ENCODE data around the gene C5AR2. TPM values are rescaled to one million over a fixed set of nuclear protein-coding genes. Genes with fewer than 3 reads are reported as not detected.
"Not testable (repeated sequence)": the region's sequence is repeated elsewhere in the genome, so short reads cannot be mapped to it uniquely, and the experiment has no call there.

The C5AR2 gene
- total RNA-seq, 2 experiments from 2014 or later, result 0.25 to 0.37 TPM

DNA sequence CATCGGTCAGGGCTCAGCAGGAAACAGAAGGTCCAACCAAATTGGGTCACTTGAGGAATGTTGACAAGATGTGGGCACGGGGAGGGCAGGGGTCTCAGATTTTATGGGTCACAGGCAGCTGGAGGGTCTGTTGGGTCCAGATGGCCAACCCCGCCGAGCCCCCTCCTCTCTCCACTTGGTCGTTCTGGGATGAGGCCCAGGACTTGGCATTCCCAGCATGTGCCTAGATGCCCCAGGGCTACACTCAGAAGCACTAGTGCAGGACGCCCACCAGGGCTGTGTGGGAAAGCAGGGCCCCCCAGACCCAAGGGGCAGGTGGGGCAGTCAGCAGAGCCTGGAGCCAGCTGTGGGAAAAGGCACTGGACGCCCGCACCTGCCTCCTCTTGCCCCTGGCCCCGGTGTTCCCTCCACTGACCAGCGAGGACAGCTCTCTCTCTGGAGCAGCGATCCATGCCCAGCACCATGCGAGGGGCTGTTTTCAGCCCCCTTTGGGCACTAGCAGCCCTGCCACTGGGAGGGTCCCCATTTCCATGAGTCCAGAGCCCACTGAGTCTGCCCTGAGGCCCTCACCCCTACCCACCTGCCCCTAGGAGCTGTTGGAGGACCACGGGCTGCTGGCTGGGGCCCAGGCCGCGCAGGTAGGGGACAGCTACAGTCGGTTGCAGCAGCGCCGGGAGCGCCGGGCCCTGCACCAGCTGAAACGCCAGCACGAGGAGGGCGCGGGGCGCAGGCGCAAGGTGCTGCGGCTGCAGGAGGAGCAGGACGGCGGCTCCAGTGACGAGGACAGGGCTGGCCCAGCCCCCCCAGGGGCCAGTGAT lies 43.1 kb downstream of the C5AR2 start:
- ChIA-PET CTCF (interaction anchor here (2.1 kb wide), 1 partner anchor 90 kb away, joined by 4 read pairs; no protein-coding TSS in a partner anchor), POLR2A (no interaction called here)
- Mint-ChIP-seq H3K9me3 (no peaks in the 10 kb centered on the region), H3K27me3 (no peaks in the 10 kb centered on the region), H3K36me3 (ENCODE audit: low read depth) (peaks cover 6% of the 10 kb centered on the region), H3K4me3 (no peak overlapping the region), H3K27ac (no peak overlapping the region), H3K4me1 (no peaks in the 10 kb centered on the region)
- no peak for DNase-seq

DNA sequence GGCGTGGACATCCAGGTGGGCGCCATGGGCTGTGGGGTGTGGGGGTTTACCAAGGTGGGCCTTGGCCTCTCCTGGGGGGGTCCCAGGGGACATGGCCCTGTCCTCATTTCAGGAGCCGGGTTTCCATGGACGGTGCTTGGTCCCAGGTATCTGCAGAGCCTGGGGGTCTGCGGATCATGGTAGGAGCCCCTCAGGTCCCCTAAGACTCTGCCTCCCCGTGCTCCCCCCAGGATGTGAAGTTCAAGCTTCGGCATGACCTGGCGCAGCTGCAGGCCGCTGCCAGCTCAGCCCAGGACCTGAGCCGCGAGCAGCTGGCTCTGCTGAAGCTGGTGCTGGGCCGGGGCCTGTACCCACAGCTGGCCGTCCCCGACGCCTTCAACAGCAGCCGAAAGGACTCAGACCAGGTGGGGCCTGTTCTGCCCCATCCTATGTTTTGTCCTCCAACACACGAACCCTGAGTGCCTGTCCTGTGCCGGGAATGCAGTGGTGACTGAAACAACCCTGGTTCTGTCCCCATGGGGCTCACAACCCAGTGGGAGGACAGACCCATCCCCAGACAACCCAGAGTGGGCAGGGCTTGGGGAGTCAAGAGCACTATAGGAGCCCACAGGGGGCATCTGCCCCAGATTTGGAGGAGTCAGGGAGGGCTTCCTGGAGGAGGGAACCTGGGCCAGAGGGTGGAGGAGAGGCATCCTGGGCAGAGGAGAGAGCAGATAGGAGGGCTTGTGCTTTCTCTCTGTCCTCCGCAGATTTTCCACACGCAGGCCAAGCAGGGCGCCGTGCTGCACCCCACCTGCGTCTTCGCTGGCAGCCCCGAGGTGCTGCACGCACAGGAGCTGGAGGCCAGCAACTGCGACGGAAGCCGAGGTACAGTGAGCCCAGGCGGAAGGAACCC lies 44.0 kb downstream of the C5AR2 start:
- DNase-seq, result no peak
- POLR2A ChIA-PET, result no interaction called here
- H3K4me3 Mint-ChIP-seq, result no peak overlapping the region
- peaks cover 6% of the 10 kb centered on the region for H3K36me3 Mint-ChIP-seq (ENCODE audit: low read depth)
- no peak overlapping the region for H3K27ac Mint-ChIP-seq
- no peaks in the 10 kb centered on the region for H3K9me3 Mint-ChIP-seq
- H3K4me1 Mint-ChIP-seq, result peaks cover 4% of the 10 kb centered on the region
- CTCF ChIA-PET, result interaction anchor here (2.1 kb wide), 1 partner anchor 91 kb away, joined by 4 read pairs; no protein-coding TSS in a partner anchor
- H3K27me3 Mint-ChIP-seq, result no peaks in the 10 kb centered on the region

- no peaks in the 10 kb centered on the region for H3K27me3 Mint-ChIP-seq
- peaks cover 11% of the 10 kb centered on the region for H3K36me3 Mint-ChIP-seq (ENCODE audit: low read depth)
- POLR2A ChIA-PET, result no interaction called here
- no peak for DNase-seq
- H3K4me1 Mint-ChIP-seq, result peaks cover 8% of the 10 kb centered on the region
- H3K27ac Mint-ChIP-seq, result no peak overlapping the region
- CTCF ChIA-PET, result interaction anchor here (2.1 kb wide), 1 partner anchor 92 kb away, joined by 4 read pairs; no protein-coding TSS in a partner anchor
- H3K9me3 Mint-ChIP-seq, result no peaks in the 10 kb centered on the region
- H3K4me3 Mint-ChIP-seq, result no peak overlapping the region
Observed at GRCh38 chr19:47376589-47377144, 44.7 kb downstream of the C5AR2 start.

GRCh38 chr19:47377208-47377701 lies 45.3 kb downstream of the C5AR2 start:
- Mint-ChIP-seq H3K4me1 (peaks cover 12% of the 10 kb centered on the region), H3K27ac (no peak overlapping the region), H3K27me3 (no peaks in the 10 kb centered on the region), H3K4me3 (no peak overlapping the region), H3K36me3 (ENCODE audit: low read depth) (peaks cover 15% of the 10 kb centered on the region), H3K9me3 (no peaks in the 10 kb centered on the region)
- POLR2A ChIA-PET, result no interaction called here
- DNase-seq, result no peak
- CTCF ChIA-PET, result interaction anchor here (0.6 to 1.6 kb wide), 2 partner anchors 14 to 34 kb away, joined by 3 to 4 read pairs; no protein-coding TSS in a partner anchor

DNA sequence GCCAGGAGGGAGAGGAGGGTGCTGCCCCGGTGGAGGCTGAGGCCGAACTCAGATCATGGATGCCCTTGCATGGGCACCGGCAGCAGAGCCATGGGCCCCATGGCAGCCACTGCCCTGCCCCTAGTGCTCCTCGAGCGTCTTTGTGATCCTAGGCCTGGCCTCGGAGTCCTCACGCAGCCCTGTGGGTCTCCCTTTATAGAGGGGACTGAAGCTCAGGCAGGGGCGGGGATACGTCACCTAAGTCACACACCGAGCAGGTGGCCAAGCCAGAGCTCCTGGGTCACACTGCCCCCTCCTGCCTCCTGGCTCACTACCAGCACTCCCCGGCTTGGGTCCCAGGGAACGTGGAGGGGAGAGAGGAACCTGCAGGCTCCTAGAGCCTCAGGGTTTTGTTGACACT lies 45.8 kb downstream of the C5AR2 start:
- ChIA-PET CTCF (interaction anchor here (0.6 to 1.6 kb wide), 2 partner anchors 13 to 33 kb away, joined by 3 to 4 read pairs; no protein-coding TSS in a partner anchor), POLR2A (no interaction called here)
- Mint-ChIP-seq H3K9me3 (no peaks in the 10 kb centered on the region), H3K27ac (no peak overlapping the region), H3K4me3 (no peak overlapping the region), H3K27me3 (no peaks in the 10 kb centered on the region), H3K4me1 (peaks cover 12% of the 10 kb centered on the region), H3K36me3 (ENCODE audit: low read depth) (peaks cover 17% of the 10 kb centered on the region)
- no peak for DNase-seq

- Mint-ChIP-seq H3K4me1 (peaks cover 15% of the 10 kb centered on the region), H3K27me3 (no peaks in the 10 kb centered on the region), H3K36me3 (ENCODE audit: low read depth) (peaks cover 17% of the 10 kb centered on the region), H3K4me3 (no peak overlapping the region), H3K27ac (no peak overlapping the region), H3K9me3 (no peaks in the 10 kb centered on the region)
- no peak for DNase-seq
- ChIA-PET POLR2A (no interaction called here), CTCF (interaction anchor here (1.6 kb wide), 1 partner anchor 13 kb away, joined by 4 read pairs; no protein-coding TSS in a partner anchor)
Observed at GRCh38 chr19:47378246-47378645, 46.3 kb downstream of the C5AR2 start.

GRCh38 chr19:47379381-47379938 lies 47.5 kb downstream of the C5AR2 start:
- H3K4me3 Mint-ChIP-seq, result no peak overlapping the region
- POLR2A ChIA-PET, result no interaction called here
- no peaks in the 10 kb centered on the region for H3K9me3 Mint-ChIP-seq
- H3K27me3 Mint-ChIP-seq, result no peaks in the 10 kb centered on the region
- H3K36me3 Mint-ChIP-seq (ENCODE audit: low read depth), result peaks cover 17% of the 10 kb centered on the region
- H3K4me1 Mint-ChIP-seq, result peaks cover 18% of the 10 kb centered on the region
- CTCF ChIA-PET, result no interaction called here
- no peak for DNase-seq
- H3K27ac Mint-ChIP-seq, result no peak overlapping the region

DNA sequence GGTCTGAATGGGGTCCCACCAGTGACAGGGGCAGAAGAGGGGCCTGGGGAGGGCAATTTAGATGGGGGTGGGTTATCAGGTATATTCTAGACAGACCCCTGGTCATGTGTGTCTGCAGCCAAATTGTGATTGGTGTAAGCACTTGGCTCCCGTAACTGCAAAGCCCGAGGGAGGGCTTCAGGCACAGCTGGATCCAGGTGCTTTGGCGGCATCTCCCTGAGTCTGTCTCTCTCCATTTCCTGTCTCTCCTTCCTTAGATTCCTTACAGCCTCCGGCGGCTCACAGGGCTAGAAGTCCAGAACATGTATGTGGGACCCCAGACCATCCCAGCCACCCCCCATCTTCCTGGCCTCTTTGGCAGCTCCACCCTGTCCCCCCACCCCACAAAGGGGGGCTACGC lies 48.6 kb downstream of the C5AR2 start:
- no peak for DNase-seq
- Mint-ChIP-seq H3K27ac (no peak overlapping the region), H3K4me1 (peaks cover 18% of the 10 kb centered on the region), H3K36me3 (ENCODE audit: low read depth) (peaks cover 17% of the 10 kb centered on the region), H3K9me3 (no peaks in the 10 kb centered on the region), H3K27me3 (no peaks in the 10 kb centered on the region), H3K4me3 (no peak overlapping the region)
- CTCF ChIA-PET, result no interaction called here
- POLR2A ChIA-PET, result no interaction called here

- Mint-ChIP-seq H3K4me1 (peaks cover 18% of the 10 kb centered on the region), H3K9me3 (no peaks in the 10 kb centered on the region), H3K4me3 (no peak overlapping the region), H3K27ac (no peak overlapping the region), H3K36me3 (ENCODE audit: low read depth) (peaks cover 17% of the 10 kb centered on the region), H3K27me3 (no peaks in the 10 kb centered on the region)
- no peak for DNase-seq
- ChIA-PET POLR2A (no interaction called here), CTCF (no interaction called here)
Observed at GRCh38 chr19:47381121-47381520, 49.1 kb downstream of the C5AR2 start.

DNA sequence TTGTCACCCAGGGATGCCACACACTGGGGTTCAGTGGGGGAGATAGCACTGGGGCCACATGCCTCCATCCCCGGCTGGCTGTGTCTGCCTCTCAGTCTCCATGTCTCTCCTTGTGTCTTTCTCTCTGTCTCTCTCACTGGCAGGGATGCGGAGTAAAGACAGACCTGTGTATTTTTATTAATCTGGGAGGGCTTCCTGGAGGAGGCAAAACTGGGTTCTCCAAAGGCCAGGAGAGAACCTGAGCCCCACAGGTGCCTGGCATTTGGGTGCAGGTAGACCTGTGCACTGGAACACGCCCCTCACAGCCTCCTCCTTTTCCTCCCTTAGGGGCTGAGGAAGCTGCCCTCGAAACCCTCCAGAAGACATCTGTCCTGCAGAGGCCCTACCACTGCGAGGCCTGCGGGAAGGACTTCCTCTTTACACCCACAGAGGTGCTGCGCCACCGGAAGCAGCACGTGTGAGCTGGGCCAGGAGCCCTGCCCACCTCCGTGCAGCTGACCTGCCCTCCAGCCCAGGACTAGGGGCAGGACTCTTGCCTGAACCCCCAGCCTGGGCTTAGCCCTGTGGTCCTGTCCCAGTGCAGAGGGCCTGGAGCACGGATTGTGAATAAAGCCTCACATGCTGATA lies 49.8 kb downstream of the C5AR2 start:
- Mint-ChIP-seq H3K4me1 (peaks cover 18% of the 10 kb centered on the region), H3K36me3 (ENCODE audit: low read depth) (peaks cover 15% of the 10 kb centered on the region), H3K27me3 (no peaks in the 10 kb centered on the region), H3K4me3 (no peak overlapping the region), H3K27ac (peak overlapping the region; percentile 76), H3K9me3 (no peaks in the 10 kb centered on the region)
- ChIA-PET POLR2A (no interaction called here), CTCF (interaction anchor here (2.0 kb wide), 1 partner anchor 9 kb away, joined by 6 read pairs; no protein-coding TSS in a partner anchor)
- DNase-seq, result peak; percentile 30

DNA sequence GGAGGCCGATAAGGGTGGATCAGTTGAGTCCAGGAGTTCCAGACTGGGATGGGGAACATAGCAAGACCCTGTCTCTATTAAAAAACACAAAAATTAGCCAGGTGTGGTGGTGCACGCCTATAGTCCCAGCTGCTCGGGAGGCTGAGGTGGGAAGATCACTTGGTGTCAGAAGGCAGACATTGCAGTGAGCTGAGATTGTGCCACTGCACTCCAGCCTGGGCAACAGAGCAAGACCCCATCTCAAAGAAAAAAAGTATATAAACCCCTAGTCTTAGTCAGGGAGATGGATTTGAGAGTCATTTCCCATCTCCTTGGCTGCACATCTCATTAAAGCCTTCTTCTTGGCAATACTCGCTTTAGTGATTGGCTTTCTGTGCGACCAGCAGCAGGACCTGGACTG lies 51.9 kb downstream of the C5AR2 start:
- H3K4me3 Mint-ChIP-seq, result not testable (repeated sequence)
- POLR2A ChIA-PET, result interaction anchor here (0.6 kb wide), 1 partner anchor 54 kb away, joined by 4 read pairs; no protein-coding TSS in a partner anchor

GRCh38 chr19:47384533-47384932 lies 52.6 kb downstream of the C5AR2 start:
- CTCF ChIA-PET, DNase-seq, H3K27me3 Mint-ChIP-seq, H3K4me3 Mint-ChIP-seq, H3K27ac Mint-ChIP-seq, H3K9me3 Mint-ChIP-seq: not testable (repeated sequence)
- Mint-ChIP-seq H3K36me3 (ENCODE audit: low read depth) (peaks cover 13% of the 10 kb centered on the region), H3K4me1 (peaks cover 21% of the 10 kb centered on the region)
- POLR2A ChIA-PET, result interaction anchor here (0.6 kb wide), 1 partner anchor 53 kb away, joined by 4 read pairs; no protein-coding TSS in a partner anchor

More for the DNA sequence above, 51.9 kb downstream of the C5AR2 start:
- not testable (repeated sequence) for DNase-seq, H3K27ac Mint-ChIP-seq, H3K9me3 Mint-ChIP-seq, H3K27me3 Mint-ChIP-seq
- peaks cover 18% of the 10 kb centered on the region for H3K4me1 Mint-ChIP-seq
- H3K36me3 Mint-ChIP-seq (ENCODE audit: low read depth), result peaks cover 13% of the 10 kb centered on the region
- CTCF ChIA-PET, result interaction anchor here (2.0 kb wide), 1 partner anchor 7 kb away, joined by 6 read pairs; no protein-coding TSS in a partner anchor

All from activated CD4-positive, alpha-beta T cell treated with anti-CD3 and anti-CD28 coated beads, Interleukin-2, amount 10 ng/mL, durations not matched to agents 7 days and 5 days (primary cell).